ENCODE measurements around the gene VDR.

GRCh38 chr12:47947341-47947740, 42.5 kb upstream of the VDR start:
- no peak for TF ChIP-seq POLR2A (IDR thresholded peaks at IDR 0.05)
- TF ChIP-seq POLR2AphosphoS5 (IDR thresholded peaks at IDR 0.05), result no peak
- no peak for TF ChIP-seq CTCF (IDR thresholded peaks at IDR 0.05)
